T-helper 2 cell (primary cell): Measurements from ENCODE around the gene USB1.

Experiments
- DNase-seq, 5 experiments: peaks; one replicate each; pipeline versions ENCODE4 v3.0.0 to v3.0.0-alpha.2; 2012 to 2022

Gene USB1

DNA sequence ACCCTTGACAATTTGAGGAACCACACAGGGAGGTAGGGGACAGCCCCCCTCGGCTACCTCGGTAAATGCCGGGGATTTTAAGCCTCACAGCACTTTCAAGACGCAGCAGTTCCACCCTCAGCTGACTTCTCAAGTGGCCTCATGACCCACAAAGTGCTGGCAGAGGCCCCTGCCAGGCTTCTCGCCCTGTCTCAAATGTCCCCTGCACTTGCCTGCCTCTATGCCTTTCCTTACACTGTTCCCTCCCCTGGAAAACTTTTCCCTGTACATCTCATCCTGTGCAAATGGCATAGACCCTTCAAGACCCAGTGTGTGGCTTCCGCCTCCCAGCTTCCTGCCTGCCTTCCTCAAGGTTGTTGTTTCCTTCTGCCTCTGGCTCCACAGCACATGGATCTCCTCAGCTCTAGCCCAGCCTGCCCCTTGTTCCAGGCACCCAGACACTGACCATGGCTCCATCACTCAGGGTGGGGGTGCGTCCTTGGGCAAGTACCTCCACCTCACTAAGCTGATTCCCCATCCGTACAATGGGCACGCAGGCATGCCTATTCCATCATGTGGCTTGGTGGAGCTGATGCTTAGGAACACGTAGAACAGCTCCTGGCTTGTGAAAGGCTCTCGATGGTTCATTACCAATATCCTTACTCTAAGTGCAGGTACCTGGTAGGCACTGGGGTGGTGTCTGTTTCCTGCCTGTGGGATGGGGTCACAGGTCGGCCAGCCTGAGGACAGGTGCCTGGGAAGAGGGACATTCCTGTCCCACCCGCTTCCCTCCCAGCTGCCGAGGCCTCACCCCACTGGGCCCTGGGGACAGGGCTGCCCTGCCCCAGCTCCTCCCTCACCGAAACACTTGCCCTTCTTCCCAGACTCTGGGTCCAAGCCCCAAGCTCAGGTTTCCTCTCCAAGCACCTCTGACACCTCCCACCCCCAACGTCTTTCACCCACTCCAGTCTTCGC lies 48.3 kb downstream of the USB1 start:
- no peak for DNase-seq

GRCh38 chr16:58051296-58051695 lies 50.1 kb downstream of the USB1 start:
- DNase-seq: no peak

DNA sequence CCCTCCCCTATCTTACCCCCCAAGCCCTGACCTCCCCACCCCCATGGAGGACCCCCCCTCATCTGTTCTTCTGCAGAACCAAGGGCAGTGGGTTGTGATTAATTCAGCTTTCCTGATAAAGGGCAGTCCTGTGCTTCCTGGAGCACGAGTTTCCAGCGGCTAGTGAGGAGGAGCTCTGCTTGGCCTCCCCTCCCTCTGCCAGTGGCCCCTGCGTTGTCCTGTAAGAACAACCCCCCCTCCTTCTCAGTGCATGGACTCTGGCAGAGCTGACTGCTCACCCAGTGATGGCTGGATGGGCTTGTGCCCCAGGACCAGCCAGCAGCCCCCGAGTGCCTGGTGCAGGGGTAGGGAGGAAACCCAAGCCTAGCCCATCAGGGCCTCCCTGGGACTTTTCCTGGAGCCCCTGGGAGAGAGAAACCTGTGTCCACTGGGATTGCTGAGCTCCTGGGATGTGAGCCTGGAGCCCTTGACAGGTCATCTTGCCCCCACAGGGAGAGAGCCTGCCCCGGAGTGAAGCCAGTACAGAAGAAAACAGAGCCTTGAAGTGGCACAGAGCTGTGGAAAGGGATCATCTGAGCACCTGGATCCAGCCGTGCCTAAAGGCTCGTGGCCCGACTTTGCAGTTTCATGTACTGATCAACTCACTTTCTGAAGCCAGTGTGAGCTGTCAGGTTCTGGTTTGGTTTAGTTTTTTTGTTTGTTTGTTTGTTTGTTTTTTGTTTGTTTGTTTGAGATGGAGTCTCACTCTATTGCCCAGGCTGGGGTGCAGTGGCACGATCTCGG lies 50.8 kb downstream of the USB1 start:
- no peak for DNase-seq

GRCh38 chr16:58053682-58054005 lies 52.4 kb downstream of the USB1 start:
- DNase-seq: no peak

DNA sequence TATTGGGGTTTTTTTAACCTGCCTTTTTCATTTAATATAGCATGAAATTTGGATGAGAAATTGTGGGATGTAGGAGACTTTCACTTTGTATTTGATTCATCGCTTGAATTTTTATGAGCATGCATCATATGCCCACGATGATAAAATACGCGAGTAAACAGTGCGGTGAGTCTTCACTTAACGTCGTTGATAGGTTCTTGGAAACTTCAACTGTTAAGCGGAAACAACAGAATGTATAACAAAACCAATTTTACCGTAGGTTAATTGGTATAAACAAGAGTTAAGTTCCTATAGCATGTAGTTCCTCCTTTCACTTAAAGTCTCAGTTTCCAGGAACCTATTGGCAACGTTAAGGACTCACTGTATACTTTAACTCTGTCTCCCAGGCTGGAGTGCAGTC lies 53.1 kb downstream of the USB1 start:
- peak in 1 of 5 experiments; percentile 77 for DNase-seq

- DNase-seq: no peak
Measured at GRCh38 chr16:58056580-58056979, 55.4 kb downstream of the USB1 start.

- DNase-seq: no peak
Measured at GRCh38 chr16:58057121-58057520, 55.9 kb downstream of the USB1 start.

GRCh38 chr16:58057784-58058183 lies 56.6 kb downstream of the USB1 start:
- DNase-seq: no peak

DNA sequence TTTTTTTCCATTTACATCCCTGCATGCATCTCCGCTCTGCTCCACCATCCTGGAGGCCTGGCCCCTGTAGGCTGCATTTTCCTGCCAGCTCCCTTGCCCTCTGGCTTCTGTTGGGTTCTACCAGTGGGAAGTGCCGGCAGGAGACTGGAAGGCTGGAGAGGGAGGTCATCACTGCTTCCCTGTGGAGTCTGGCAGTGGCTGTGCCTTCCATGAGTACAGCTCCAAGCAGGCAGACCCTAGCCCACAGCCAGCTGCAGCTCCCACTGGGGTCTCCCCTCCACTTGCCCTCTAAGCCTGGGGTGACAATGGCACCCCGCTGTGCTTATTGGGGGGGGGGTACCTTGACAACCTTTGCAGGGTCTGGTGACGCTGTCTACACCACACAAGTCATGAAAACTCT lies 61.6 kb downstream of the USB1 start:
- DNase-seq: no peak

DNA sequence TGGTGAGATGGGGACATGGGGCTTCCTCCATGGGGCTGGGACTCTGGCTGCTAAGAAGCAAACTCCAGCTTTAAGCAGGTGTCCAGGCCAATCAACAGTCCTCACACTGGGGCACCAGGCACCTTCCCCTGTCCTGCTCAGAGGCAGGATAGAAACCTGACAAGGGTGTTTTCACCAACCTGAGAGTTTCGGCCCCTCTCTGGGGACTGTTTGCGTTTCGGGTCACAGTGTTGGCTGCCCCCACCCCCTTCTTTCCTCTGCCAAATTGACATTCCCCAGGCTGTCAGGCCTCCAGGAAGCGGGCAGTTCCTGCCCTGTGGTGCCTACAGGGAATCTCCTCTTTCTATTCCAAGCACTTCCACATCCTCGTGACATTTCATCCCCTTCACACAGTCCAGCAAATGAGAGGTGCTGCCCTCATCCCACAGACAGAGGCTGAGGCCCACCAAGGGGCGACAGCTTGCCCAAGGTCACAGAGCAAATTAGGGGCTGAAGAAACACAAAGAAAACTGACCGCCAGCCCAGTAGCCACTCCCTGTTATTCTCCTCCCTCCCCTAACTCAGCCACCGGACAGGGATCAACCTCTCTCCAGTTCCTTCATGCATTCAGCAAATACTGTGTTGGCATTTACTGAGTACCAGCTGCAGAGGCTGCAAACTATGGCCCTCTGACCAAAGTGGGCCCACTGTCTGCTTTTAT lies 62.3 kb downstream of the USB1 start:
- no peak for DNase-seq

DNA sequence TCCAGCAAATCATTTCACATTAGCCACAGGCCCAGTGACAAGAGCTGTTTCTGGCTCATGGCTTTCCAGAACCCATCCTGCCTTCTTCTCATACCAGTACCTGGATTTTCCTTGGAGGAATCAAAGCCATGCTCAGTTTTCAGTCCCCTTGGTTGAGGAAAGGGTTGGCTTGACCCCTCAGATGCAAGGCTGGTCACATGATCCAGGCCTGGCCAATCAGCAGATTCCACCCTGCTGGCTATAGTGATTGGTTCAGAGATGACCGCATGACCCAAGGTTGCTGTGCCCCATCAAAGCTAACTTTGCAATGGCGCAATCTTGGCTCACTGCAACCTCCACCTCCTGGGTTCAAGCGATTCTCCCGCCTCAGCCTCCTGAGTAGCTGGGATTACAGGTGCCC lies 69.4 kb downstream of the USB1 start:
- no peak for DNase-seq
